NOMO-1 treated with DMSO at 0.1 percent for 48 hours (cell line): ENCODE data around the gene SLFN5.
"Not testable (repeated sequence)": the region's sequence is repeated elsewhere in the genome, so short reads cannot be mapped to it uniquely, and the experiment has no call there.

Source experiments
- DNase-seq: peaks from one replicate; lab custom pipeline; 2025; ENCODE audit not compliant: unreplicated experiment; lab: John Stamatoyannopoulos, UW

SLFN5 gene

DNA sequence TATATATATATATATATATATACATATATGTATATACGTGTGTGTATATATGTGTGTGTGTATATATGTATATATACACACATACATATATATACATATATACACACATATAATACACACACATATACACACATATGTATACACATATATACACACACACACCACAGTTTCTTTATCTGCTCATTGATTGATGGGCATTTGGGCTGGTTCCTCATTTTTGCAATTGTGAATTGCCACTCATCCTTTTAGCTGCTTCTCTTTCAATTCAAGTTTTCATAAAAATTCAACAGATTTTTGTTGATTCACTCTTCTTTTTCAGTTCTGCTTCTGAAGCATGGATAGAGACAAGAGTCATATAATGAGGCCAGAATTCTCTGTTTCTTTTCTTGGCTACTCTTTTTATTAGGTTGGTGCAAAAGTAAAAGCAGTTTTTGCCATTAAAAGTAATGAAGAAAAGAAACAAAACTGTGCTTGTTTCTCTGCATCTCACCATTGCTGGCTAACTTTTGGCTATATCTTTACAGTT is 44.5 kb downstream of the SLFN5 start:
- DNase-seq, result peak; percentile 39

DNA sequence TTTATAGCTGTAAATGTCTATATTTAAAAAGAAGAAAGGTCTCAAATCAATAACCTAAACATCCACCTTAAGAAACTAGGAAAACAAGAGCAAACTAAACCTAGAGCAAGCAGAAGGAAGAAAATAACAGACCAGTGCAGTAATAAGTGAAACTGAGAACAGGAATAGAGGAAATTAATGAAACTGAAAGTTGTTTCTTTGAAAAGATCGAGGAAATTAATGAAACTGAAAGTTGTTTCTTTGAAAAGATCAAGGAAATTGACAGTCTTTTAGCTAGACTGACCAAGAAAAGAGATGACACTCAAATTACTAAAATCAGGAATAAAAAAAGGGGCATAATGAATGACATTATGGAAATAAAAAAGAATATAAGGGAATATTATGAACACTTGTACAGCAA is 46.4 kb downstream of the SLFN5 start:
- DNase-seq, result peak; percentile 44

DNA sequence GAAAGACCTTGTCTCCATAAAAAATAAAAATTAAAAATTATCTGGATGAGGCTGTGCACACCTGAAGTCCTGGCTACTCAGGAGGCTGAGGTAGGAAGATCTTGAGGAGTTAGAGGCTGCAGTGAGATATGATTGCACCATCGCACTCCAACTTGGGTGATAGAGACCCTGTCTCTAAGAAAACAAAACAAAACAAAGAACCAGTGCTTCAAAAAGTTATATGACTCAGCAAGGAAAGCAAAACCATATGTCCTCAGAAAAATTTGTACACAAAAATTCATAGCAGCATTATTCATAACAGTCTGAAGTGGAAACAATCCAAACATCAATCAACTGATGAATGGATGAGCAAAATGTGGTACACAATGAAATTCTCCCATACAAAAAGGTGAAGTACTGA is 48.9 kb downstream of the SLFN5 start:
- no peak for DNase-seq

DNA sequence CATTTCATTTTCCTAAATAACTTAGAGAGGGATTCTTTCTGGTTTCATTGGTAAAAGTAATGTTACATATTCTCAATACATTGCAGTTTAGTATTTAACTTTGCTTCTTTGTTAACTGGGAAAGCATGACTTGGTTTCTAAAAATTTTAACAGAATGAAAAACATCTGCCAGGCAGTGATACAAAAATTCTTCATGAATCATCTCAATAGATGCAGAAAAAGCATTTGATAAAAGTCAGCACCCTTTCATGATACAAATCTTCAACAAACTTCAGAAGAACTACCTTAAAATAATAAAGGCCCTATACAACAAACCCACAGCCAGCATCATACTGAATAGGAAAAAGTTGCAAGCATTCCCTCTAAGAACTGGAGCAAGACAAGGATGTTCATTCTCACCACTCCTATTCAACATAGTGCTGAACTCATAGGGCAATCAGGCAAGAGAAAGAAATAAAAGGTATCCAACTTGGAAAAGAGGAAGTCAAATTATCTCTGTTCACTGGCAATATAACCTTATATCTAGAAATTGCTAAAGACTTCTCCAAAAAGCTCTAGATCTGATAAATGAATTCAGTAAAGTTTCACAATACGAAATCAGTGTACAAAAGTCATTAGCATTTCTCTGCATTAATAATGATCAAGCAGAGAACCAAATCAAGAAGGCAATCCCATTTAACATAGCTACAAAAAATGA is 50.4 kb downstream of the SLFN5 start:
- DNase-seq, result peak; percentile 39

DNA sequence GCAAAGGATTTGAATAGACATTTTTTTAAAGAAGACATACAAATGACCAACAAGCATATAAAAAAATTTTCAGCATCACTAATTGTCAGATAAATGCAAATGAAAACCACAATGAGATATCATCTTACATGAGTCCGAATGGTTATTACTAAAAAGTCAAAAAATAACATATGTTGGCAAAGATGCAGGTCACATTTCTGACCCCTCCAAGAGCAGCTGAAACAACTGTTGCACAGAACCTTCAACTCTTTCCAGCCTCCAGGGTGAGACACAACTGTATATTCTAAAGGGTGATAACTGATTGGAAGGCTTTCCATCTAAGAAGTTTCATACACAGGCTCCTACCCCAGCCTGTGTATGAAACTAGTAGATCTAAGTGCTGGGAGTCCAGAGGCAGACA is 51.9 kb downstream of the SLFN5 start:
- DNase-seq, result no peak

DNA sequence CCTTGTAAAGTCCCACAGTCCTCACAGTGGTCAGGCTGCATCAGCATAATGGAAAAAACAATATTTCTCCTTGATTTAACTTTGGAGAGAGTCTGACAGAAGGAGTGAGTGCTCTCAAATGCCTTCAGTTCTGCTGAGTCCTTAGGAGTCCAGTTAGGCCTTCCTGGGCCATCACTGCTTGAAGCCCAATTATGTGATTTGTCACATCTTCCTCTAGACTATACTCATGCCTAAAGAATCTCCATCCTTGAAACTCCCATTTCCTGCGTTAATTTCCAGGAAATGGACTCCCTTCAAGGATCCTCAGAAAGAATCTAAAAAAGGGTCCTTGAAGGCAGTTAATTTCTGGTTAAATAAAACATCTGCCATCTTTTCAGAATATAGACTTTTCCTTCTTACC is 52.8 kb downstream of the SLFN5 start:
- no peak for DNase-seq

DNA sequence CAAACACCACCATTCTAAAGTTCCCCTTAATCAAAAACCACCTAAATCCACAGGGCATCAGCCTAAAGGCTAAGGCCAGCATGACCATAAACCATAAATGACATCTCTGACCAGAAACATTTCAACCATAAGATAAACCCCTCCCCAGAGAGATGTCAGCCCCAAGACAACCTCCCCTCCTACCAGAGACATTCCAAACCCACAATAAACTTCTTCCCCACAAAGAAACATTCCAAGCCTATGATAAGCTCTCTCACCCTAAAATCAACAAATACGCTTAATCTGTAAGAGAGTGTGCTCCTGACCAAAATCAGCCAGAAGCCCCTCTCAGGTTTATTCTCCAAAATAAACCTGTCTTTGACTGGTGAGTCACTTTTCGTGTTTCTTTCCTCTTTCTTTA is 54.8 kb downstream of the SLFN5 start:
- DNase-seq, result no peak

DNA sequence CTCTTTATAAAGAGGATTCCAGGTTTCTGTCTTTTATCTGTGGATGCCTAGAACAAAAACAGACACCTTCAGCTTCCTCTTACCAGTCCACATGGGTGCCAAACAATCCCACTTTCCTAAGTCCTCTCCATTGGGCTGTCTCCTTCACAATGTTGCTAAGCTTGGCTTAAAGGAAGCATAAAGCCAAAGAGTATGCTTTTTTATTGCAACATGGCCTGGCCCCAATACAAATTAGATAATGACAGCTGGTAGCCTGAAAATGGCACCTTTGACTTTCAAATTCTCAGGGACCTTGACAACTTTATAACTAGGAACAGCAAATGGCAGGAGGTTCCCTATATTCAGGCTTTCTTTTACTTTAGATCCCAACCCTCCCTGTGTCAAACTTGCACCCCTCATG is 55.8 kb downstream of the SLFN5 start:
- no peak for DNase-seq

DNA sequence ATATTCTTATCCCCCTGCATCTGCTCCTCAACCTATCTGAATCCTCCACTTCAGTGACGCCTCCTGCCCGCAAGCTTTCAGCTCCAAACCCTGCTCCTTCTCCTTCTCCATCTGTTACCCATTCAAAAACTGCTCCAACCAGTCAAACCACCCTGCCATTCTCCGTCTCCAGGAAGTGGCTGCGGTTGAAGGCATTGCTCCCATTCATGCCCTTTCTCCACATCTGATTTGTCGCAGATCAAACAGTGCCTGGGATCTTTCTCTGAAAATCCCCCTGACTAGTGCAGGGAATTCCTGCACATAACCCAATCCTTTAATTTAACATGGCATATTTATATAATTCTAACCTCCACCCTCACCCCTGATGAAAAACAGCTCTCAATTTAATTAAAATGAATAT is 56.3 kb downstream of the SLFN5 start:
- no peak for DNase-seq

DNA sequence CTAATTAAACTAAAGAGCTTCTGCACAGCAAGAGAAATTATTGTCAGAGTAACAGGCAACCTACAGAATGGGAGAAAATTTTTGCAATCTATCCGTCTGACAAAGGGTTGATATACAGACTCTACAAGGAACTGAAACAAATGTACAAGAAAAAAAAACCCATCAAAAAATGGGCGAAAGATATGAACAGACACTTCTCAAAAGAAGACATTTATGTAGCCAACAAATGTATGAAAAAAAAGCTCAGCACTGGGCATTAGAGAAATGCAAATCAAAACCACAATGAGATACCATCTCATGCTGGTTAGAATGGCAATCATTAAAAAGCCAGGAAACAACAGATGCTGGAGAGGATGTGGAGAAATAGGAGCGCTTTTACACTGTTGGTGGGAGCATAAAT is 66.5 kb downstream of the SLFN5 start:
- not testable (repeated sequence) for DNase-seq

DNA sequence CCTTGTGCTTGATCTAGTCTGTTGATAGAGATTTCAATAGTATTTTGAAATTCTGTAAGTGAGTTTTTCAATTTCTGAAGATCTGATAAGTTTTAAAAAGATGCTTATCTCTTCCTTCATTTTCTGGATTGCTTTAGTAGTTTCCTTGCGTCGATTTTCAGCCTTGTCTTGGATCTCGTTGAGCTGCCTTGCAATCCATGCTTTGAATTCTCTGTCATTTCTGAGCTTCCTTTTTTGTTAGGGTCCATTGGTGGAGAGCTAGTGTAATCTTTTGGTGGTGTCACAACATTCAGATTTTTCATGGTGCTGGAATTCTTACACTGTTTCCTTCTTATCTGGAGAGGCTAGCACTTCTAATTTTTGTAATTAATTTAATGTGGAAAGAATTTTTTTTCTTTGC is 69.5 kb downstream of the SLFN5 start:
- no peak for DNase-seq

DNA sequence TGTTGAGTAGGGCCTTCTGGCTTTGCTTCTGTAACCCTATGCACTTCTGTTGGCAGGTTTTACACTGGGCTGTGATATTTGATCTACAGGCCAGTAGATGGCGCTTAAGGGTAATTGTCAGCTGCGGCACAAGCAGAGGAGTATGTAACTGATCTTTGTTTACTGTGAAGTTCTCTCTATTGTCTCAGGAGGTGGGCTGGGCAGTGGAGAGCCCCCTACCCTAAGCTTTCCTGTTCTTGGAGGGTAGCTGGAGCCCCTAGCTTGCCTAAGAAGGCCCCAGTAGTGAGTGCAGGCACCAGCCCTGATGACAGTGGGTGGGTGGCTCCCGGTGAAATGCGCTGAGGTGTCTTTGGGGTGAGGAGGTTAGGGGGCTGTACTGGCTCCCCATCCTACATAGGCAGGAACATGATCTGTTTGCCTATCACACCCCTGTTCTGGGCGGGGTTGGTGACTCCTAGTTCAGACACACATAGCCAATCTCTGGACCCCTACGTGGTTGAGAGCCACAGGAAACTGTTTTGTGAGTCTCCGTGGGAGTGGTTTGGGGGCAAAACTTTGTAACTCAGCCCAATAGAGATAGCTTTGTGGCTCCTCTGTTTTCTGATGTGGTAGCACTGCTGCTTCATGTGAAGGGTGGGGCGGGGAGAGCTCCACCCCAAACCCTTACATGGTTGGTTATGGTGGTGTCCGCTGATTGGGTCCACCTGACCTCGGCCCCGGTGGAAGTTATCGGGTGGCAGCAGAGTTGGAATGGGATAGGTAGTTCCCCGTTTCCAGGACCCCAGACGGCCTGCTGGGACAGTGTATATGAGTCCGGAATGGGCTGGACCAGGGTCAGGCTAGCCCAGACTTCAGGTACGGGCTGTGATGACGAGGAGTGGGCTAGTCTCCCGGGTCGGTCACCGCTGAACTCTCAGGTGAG is 70.2 kb downstream of the SLFN5 start:
- DNase-seq, result peak; percentile 77

DNA sequence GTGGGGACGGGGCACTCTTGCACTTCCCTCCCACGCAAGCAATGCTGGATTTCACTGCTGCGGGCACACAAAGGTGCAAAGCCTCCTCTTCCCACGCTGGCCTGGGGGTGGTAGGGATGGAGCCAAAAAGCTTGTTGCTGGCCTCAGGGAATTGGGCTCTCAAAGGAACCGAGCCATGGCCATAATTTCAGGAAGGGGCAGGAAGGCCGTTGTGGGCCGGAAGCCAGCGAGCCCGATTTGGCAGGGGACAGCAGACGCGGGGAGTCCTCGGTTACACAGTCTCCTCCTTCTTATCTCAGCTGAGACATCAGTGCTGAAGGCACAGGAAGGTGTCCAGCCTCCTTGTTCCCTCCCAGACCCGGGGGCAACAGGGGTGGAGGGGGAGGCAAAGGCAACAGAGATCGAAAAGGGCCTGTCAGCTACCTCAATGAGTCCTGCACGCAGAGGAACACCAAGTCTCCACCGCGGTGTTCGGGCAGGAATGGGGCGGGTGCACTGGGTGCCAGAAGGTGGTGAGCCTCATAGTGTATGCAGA is 71.1 kb downstream of the SLFN5 start:
- no peak for DNase-seq

DNA sequence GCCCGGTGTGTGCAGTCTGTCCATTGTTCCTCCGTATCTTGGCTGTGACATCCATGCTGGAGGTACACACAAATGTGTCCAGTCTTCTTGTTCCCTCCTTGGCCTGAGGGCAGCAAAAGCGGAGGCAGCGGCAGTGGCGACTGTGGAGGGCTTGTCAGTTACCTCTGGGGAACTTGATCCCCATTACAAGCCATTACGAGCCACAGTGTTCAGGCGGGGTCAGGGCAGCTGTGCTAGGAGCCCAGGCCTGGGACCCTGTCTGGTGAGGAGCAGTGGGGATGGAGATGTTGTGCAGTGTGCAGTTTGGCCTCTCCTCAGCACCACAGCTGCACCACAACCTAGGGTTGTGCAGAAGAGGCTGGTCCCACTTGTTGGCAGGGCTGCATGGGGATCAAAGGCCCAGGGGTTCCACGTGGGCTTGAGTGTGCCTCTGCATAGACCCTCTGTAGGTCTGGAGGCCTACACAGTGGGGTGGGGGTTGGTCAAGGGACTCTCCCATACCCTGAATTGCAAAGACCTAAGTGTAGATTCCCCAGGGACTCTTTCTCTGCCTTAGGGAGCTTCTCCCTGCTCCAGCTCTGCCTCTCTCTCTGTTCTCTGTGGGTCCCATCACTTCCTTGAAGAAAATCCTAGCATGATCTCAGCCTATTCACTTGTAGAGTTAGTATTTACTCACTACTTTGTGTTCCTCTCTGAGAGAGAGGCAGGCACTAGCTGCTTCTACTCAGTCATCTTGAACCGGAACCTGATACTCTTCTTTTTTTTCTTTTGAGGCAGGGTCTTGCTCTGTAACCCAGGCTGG is 71.7 kb downstream of the SLFN5 start:
- DNase-seq, result no peak

DNA sequence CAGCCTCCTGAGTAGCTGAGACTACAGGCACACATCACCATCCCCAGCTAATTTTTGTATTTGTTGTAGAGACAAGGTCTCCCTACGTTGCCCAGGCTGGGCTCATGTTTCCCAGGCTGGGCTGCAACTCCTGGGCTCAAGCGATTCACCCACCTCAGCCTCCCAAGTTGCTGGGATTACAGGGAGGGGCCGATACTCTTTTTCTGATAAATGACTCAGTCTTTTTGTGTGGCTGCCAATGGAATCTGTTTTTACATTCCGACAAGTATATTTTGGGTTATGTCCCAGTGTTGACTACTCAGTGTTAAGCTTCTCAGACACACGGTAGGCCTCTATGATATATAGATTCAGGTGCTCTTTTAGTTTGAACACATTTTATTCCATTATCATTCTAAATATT is 72.4 kb downstream of the SLFN5 start:
- DNase-seq, result no peak

DNA sequence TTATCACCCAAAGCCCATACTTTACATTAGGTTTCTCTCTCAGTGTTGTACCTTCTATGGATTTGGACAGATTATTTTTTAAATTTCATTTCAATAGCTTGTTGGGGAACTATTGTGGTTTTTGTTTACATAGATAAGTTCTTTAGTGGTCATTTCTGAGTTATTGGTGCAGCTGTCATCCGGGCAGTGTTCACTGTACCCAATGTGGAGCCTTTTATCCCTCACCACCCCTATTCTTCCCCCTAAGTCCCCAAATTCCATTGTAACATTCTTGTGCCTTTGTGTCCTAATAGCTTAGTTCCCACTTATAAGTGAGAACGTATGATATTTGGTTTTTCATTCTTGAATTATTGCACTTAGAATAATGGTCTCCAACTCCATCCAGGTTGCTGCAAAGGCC is 73.1 kb downstream of the SLFN5 start:
- no peak for DNase-seq

DNA sequence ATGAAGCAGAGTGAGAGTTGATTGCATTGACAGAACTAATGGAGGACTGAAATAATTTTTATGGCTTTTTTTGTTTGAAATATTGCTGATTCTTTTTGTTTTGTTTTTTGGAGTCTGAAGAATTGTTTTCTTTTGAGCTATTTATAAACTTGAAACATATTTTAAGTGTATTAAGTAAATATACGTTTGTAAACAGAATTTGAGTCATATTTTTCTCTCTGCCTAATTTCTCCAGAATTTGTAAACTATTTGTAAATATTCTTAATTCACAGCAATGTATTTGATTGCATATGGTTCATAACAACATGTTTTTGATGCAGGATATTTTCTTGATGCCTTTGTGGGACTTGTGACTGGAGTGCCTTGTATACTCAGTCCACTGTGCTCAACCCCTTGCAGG is 79.9 kb downstream of the SLFN5 start:
- DNase-seq, result no peak
